ENCODE measurements around the gene CHCHD1. TPM values are rescaled to one million over a fixed set of nuclear protein-coding genes. Genes with fewer than 3 reads are reported as not detected.
"Not testable (repeated sequence)": the region's sequence is repeated elsewhere in the genome, so short reads cannot be mapped to it uniquely, and the experiment has no call there.

Gene CHCHD1
- total and polyA plus RNA-seq, 2 experiments from 2014 or later: 40.6 to 187 TPM

GRCh38 chr10:73793456-73793855 is 11.6 kb downstream of the CHCHD1 start:
- Histone ChIP-seq H2AFZ (no peak overlapping the region), H3K79me2 (replicated peaks; ENCODE audit: insufficient read depth) (no peaks in the 10 kb centered on the region), H3K27ac (ENCODE audit: low read depth) (no peak overlapping the region), H3K36me3 (ENCODE audit: insufficient read depth) (no peaks in the 10 kb centered on the region; the same call in 1 of the 2 replicates), H3K4me1 (ENCODE audit: insufficient read depth) (no peaks in the 10 kb centered on the region), H4K20me1 (replicated peaks; ENCODE audit: insufficient read depth) (no peaks in the 10 kb centered on the region; the same call in 1 of the 2 replicates), H3K9me2 (ENCODE audit: insufficient read depth) (no peaks in the 10 kb centered on the region), H3K27me3 (ENCODE audit: insufficient read depth) (no peaks in the 10 kb centered on the region), H3K4me3 (no peak overlapping the region), H3F3A (replicated peaks; ENCODE audit: low read depth) (no peaks in the 10 kb centered on the region), H3K4me2 (no peak overlapping the region)
- no peak overlapping the region for H3K27ac Mint-ChIP-seq
- ATAC-seq: no peak
- no peak overlapping the region for H3K4me3 Mint-ChIP-seq
- peaks cover 54% of the 10 kb centered on the region for H3K36me3 Mint-ChIP-seq (ENCODE audit: low read depth)
- no peaks in the 10 kb centered on the region for H3K9me3 Mint-ChIP-seq
- H3K27me3 Mint-ChIP-seq (ENCODE audit: insufficient read depth, low read depth, poor library complexity): peaks cover 10% of the 10 kb centered on the region
- DNase-seq (ENCODE audit: low spot score): no peak
- H3K4me1 Mint-ChIP-seq: no peaks in the 10 kb centered on the region; the same call in 2 of the 3 replicates
- no peak for TF ChIP-seq STAT1 (IDR thresholded peaks at IDR 0.05; ENCODE audit: unreplicated experiment)
- TF ChIP-seq ZNF114 (CRISPR knock-in tag; IDR thresholded peaks at IDR 0.05): no peak
- TF ChIP-seq REST (IDR thresholded peaks at IDR 0.05; ENCODE audit: unreplicated experiment): no peak
- no peak for TF ChIP-seq CTCF (conservative IDR thresholded peaks at IDR 0.05; ENCODE audit: low read depth in 2 of 2)
- no peak for TF ChIP-seq EZH2 (IDR thresholded peaks at IDR 0.05; ENCODE audit: low read depth, unreplicated experiment)
- TF ChIP-seq, protein P1, sequence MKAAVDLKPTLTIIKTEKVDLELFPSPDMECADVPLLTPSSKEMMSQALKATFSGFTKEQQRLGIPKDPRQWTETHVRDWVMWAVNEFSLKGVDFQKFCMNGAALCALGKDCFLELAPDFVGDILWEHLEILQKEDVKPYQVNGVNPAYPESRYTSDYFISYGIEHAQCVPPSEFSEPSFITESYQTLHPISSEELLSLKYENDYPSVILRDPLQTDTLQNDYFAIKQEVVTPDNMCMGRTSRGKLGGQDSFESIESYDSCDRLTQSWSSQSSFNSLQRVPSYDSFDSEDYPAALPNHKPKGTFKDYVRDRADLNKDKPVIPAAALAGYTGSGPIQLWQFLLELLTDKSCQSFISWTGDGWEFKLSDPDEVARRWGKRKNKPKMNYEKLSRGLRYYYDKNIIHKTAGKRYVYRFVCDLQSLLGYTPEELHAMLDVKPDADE (IDR thresholded peaks at IDR 0.05): no peak
- TF ChIP-seq, protein P2, sequence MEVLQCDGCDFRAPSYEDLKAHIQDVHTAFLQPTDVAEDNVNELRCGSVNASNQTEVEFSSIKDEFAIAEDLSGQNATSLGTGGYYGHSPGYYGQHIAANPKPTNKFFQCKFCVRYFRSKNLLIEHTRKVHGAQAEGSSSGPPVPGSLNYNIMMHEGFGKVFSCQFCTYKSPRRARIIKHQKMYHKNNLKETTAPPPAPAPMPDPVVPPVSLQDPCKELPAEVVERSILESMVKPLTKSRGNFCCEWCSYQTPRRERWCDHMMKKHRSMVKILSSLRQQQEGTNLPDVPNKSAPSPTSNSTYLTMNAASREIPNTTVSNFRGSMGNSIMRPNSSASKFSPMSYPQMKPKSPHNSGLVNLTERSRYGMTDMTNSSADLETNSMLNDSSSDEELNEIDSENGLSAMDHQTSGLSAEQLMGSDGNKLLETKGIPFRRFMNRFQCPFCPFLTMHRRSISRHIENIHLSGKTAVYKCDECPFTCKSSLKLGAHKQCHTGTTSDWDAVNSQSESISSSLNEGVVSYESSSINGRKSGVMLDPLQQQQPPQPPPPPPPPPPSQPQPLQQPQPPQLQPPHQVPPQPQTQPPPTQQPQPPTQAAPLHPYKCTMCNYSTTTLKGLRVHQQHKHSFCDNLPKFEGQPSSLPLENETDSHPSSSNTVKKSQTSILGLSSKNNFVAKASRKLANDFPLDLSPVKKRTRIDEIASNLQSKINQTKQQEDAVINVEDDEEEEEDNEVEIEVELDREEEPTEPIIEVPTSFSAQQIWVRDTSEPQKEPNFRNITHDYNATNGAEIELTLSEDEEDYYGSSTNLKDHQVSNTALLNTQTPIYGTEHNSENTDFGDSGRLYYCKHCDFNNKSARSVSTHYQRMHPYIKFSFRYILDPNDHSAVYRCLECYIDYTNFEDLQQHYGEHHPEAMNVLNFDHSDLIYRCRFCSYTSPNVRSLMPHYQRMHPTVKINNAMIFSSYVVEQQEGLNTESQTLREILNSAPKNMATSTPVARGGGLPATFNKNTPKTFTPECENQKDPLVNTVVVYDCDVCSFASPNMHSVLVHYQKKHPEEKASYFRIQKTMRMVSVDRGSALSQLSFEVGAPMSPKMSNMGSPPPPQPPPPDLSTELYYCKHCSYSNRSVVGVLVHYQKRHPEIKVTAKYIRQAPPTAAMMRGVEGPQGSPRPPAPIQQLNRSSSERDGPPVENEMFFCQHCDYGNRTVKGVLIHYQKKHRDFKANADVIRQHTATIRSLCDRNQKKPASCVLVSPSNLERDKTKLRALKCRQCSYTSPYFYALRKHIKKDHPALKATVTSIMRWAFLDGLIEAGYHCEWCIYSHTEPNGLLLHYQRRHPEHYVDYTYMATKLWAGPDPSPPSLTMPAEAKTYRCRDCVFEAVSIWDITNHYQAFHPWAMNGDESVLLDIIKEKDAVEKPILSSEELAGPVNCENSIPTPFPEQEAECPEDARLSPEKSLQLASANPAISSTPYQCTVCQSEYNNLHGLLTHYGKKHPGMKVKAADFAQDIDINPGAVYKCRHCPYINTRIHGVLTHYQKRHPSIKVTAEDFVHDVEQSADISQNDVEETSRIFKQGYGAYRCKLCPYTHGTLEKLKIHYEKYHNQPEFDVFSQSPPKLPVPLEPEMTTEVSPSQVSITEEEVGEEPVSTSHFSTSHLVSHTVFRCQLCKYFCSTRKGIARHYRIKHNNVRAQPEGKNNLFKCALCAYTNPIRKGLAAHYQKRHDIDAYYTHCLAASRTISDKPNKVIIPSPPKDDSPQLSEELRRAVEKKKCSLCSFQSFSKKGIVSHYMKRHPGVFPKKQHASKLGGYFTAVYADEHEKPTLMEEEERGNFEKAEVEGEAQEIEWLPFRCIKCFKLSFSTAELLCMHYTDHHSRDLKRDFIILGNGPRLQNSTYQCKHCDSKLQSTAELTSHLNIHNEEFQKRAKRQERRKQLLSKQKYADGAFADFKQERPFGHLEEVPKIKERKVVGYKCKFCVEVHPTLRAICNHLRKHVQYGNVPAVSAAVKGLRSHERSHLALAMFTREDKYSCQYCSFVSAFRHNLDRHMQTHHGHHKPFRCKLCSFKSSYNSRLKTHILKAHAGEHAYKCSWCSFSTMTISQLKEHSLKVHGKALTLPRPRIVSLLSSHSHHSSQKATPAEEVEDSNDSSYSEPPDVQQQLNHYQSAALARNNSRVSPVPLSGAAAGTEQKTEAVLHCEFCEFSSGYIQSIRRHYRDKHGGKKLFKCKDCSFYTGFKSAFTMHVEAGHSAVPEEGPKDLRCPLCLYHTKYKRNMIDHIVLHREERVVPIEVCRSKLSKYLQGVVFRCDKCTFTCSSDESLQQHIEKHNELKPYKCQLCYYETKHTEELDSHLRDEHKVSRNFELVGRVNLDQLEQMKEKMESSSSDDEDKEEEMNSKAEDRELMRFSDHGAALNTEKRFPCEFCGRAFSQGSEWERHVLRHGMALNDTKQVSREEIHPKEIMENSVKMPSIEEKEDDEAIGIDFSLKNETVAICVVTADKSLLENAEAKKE (CRISPR knock-in tag; IDR thresholded peaks at IDR 0.05): no peak
- no peak for TF ChIP-seq JUNB (IDR thresholded peaks at IDR 0.05; ENCODE audit: unreplicated experiment)

DNA sequence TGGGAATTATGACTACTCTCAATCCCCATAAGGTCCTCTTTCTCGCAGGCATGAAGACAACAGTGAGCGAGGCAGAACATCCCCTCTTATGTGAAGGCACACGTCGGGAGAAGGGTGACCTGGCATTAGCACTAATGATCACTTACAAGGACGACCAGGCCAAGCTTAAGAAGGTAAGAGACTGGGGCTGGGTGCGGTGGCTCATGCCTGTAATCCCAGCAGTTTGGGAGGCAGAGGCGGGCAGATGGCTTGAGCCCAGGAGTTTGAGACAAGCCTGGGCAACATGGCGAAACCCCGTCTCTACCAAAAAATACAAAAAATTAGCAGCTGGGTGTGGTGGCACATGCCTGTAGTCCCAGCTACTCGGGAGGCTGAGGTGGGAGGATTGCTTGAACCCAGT is 13.6 kb downstream of the CHCHD1 start:
- not testable (repeated sequence) for H3K27ac Mint-ChIP-seq; H3K9me2 ChIP-seq (ENCODE audit: insufficient read depth); H3K27ac ChIP-seq (ENCODE audit: low read depth); H3K4me1 Mint-ChIP-seq; DNase-seq (ENCODE audit: low spot score); H3K4me1 ChIP-seq (ENCODE audit: insufficient read depth); H3K79me2 ChIP-seq (replicated peaks; ENCODE audit: insufficient read depth); H3K4me2 ChIP-seq; H3K9me3 Mint-ChIP-seq; H3K4me3 ChIP-seq; H2AFZ ChIP-seq; H3F3A ChIP-seq (replicated peaks; ENCODE audit: low read depth); H3K36me3 ChIP-seq (ENCODE audit: insufficient read depth); H3K4me3 Mint-ChIP-seq; ATAC-seq; H4K20me1 ChIP-seq (replicated peaks; ENCODE audit: insufficient read depth); H3K27me3 ChIP-seq (ENCODE audit: insufficient read depth)
- peaks cover 15% of the 10 kb centered on the region for H3K27me3 Mint-ChIP-seq (ENCODE audit: insufficient read depth, low read depth, poor library complexity)
- H3K36me3 Mint-ChIP-seq (ENCODE audit: low read depth): peaks cover 44% of the 10 kb centered on the region
